HepG2 (cell line): ENCODE results near the gene ABCB10. TPM values are rescaled to one million over a fixed set of nuclear protein-coding genes. Genes with fewer than 3 reads are reported as not detected.

Experiments used
- CAMTA2 ChIP-seq: sonication (generic); formaldehyde crosslinking; IDR thresholded peaks from 2 replicates; pipeline ENCODE4 v1.4.0; 2020; ENCODE audit warnings: mild to moderate bottlenecking, missing genetic modification reagents, borderline replicate concordance
- FOSL2 ChIP-seq: sonication (generic); formaldehyde crosslinking; IDR thresholded peaks from 2 replicates; pipeline ENCODE4 v1.4.0; 2020; ENCODE audit warnings: missing genetic modification reagents
- ISL2 ChIP-seq: sonication (generic); formaldehyde crosslinking; IDR thresholded peaks from 2 replicates; pipeline ENCODE4 v1.5.0; 2020; ENCODE audit warnings: missing genetic modification reagents
- KMT2B ChIP-seq: IDR thresholded peaks from 2 replicates; pipeline ENCODE4 v1.6.1; 2016; ENCODE audit warnings: missing genetic modification reagents, missing compliant biosample characterization
- MEIS2 ChIP-seq: sonication (generic); formaldehyde crosslinking; IDR thresholded peaks from 2 replicates; pipeline ENCODE4 v1.9.0; 2021; ENCODE audit warnings: mild to moderate bottlenecking, missing genetic modification reagents
- MIXL1 ChIP-seq: IDR thresholded peaks from 2 replicates; pipeline ENCODE4 v1.6.1; 2016
- NR1H2 ChIP-seq: sonication (generic); formaldehyde crosslinking; IDR thresholded peaks from 2 replicates; pipeline ENCODE4 v1.8.1; 2022; ENCODE audit warnings: low read depth, missing genetic modification reagents, borderline replicate concordance
- REPIN1 ChIP-seq: sonication (generic); formaldehyde crosslinking; IDR thresholded peaks from 2 replicates; pipeline ENCODE4 v1.8.0; 2022; ENCODE audit warnings: missing genetic modification reagents, low read depth, mild to moderate bottlenecking, borderline replicate concordance
- SOX5 ChIP-seq: IDR thresholded peaks from 2 replicates; pipeline ENCODE4 v1.6.1; 2016; ENCODE audit warnings: borderline replicate concordance
- ZFAT ChIP-seq: sonication (generic); formaldehyde crosslinking; conservative IDR thresholded peaks from 2 replicates; pipeline ENCODE4 v1.8.1; 2023; ENCODE audit warnings: missing genetic modification reagents, inconsistent platforms
- ZNF136 ChIP-seq: sonication (generic); formaldehyde crosslinking; IDR thresholded peaks from 2 replicates; pipeline ENCODE4 v1.8.1; 2022; ENCODE audit warnings: low read depth, mild to moderate bottlenecking, moderate library complexity, missing genetic modification reagents
- ZNF20 ChIP-seq: sonication (generic); formaldehyde crosslinking; IDR thresholded peaks from 2 replicates; pipeline ENCODE4 v1.4.0; 2020; ENCODE audit warnings: mild to moderate bottlenecking, moderate library complexity, missing genetic modification reagents
- ZNF644 ChIP-seq: IDR thresholded peaks from 2 replicates; pipeline ENCODE4 v1.6.1; 2016; ENCODE audit warnings: low read depth
- ZNF674 ChIP-seq: sonication (generic); formaldehyde crosslinking; IDR thresholded peaks from 2 replicates; pipeline ENCODE4 v1.5.0; 2020; ENCODE audit warnings: low read depth, mild to moderate bottlenecking, missing genetic modification reagents
- polyA plus RNA-seq, 8 experiments: library from polyadenylated mRNA; depleted of rRNA in 3 of 8; stranded (reverse) in 7 of 8; unstranded in 1 of 8; fragments of >200 nt; fragmentation: Illumina TruSeq in 4 of 8; extraction: Trizol in 4 of 8; gene quantifications; 2 replicates each; pipeline versions ENCODE4 v1.2.1 to v1.2.3, GENCODE V29; 2011 to 2016; ENCODE audit warnings: low read depth in 4 of 8, missing spikeins in 1 of 8, mixed read lengths in 1 of 8; ENCODE audit not compliant: insufficient read depth in 1 of 8
- total RNA-seq, 5 experiments: library from RNA; depleted of rRNA; stranded (reverse); fragments of >200 nt; fragmentation: Illumina TruSeq; extraction: Trizol; gene quantifications; 2 replicates each; pipeline ENCODE4 v1.2.3, GENCODE V29; 2016; ENCODE audit warnings: low read depth in 1 of 5
- TF ChIP-seq, protein P1 (sequence below): fragments of 450-650 bp; IDR thresholded peaks from 2 replicates; pipeline ENCODE4 v1.6.1; 2017; ENCODE audit warnings: mild to moderate bottlenecking
- TF ChIP-seq, protein P2 (sequence below): sonication (generic); formaldehyde crosslinking; IDR thresholded peaks from 2 replicates; pipeline ENCODE4 v1.4.0; 2020; ENCODE audit warnings: missing genetic modification reagents, borderline replicate concordance
- TF ChIP-seq, protein P3 (sequence below): IDR thresholded peaks from 2 replicates; pipeline ENCODE4 v1.6.1; 2012; ENCODE audit warnings: low read length, improper control_type of control experiment

ABCB10 gene
- total and polyA plus RNA-seq, 2 of the 13 experiments (the other 11 are each of a cell fraction or from before 2014, with no cell fraction given) = 11.2 to 28.9 TPM

DNA sequence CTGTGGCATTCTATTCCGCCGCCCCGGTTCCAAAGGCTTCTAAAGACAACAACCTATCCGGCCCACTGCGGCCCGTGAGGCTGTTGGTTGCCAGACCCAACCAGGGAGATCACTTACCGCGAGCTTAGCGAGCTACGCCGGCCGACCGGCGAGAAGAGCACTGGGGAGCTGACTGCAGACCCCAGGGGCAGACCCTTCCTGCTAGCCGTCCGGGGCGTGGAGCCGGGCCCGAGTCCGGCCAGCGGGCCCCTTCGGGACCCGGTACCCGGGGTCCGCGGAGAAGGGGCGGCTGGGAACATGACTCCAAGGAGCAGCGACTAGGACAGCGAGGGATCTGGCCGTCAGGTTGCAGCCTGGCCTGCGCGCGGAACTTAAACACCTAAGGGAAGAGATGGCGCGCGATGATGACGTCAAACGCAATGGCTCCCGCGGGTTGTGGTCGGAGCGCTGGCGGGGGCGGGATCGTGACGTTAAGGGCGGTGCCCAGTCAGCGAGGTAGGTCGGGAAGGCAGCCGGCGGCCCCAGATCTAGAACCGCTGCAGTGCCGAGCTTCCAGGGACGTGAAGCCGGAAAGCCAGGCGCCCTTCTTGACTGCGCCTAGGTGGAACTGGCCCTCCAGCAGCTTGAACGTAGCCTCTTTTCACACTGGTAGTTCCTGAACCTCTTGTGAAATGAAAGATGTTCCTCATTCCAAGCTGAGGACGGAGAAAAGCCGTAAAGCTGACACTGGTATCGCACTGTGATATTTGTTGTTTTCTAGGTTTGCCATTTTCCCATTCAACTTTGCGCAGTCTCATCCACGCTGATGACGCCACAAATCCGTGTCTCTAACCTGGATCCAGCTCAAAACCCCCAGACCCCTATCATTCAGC lies 50.3 kb downstream of the ABCB10 start, which contains the start of gene NUP133 (continued):
- TF ChIP-seq FOSL2 (CRISPR knock-in tag) (peak; percentile 55), ZNF20 (CRISPR knock-in tag) (0 out of 2 replicates have a peak, but pooled peaks have one; percentile 40), ZNF644 (CRISPR knock-in tag) (no peak), ZFAT (CRISPR knock-in tag) (no peak), ZNF674 (CRISPR knock-in tag) (no peak), ISL2 (peak; percentile 34; the same call in 1 of the 2 replicates), MEIS2 (peak; percentile 71; the same call in 1 of the 2 replicates), MIXL1 (CRISPR knock-in tag) (peak; percentile 74), NR1H2 (CRISPR knock-in tag) (no peak), KMT2B (CRISPR knock-in tag) (peak; percentile 98), CAMTA2 (CRISPR knock-in tag) (no peak), REPIN1 (CRISPR knock-in tag) (peak; percentile 85; the same call in 1 of the 2 replicates), SOX5 (peak; percentile 53; the same call in 1 of the 2 replicates), ZNF136 (CRISPR knock-in tag) (0 out of 2 replicates have a peak, but pooled peaks have one; percentile 22)
- TF ChIP-seq, protein P1, sequence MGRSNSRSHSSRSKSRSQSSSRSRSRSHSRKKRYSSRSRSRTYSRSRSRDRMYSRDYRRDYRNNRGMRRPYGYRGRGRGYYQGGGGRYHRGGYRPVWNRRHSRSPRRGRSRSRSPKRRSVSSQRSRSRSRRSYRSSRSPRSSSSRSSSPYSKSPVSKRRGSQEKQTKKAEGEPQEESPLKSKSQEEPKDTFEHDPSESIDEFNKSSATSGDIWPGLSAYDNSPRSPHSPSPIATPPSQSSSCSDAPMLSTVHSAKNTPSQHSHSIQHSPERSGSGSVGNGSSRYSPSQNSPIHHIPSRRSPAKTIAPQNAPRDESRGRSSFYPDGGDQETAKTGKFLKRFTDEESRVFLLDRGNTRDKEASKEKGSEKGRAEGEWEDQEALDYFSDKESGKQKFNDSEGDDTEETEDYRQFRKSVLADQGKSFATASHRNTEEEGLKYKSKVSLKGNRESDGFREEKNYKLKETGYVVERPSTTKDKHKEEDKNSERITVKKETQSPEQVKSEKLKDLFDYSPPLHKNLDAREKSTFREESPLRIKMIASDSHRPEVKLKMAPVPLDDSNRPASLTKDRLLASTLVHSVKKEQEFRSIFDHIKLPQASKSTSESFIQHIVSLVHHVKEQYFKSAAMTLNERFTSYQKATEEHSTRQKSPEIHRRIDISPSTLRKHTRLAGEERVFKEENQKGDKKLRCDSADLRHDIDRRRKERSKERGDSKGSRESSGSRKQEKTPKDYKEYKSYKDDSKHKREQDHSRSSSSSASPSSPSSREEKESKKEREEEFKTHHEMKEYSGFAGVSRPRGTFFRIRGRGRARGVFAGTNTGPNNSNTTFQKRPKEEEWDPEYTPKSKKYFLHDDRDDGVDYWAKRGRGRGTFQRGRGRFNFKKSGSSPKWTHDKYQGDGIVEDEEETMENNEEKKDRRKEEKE = no peak
- TF ChIP-seq, protein P2, sequence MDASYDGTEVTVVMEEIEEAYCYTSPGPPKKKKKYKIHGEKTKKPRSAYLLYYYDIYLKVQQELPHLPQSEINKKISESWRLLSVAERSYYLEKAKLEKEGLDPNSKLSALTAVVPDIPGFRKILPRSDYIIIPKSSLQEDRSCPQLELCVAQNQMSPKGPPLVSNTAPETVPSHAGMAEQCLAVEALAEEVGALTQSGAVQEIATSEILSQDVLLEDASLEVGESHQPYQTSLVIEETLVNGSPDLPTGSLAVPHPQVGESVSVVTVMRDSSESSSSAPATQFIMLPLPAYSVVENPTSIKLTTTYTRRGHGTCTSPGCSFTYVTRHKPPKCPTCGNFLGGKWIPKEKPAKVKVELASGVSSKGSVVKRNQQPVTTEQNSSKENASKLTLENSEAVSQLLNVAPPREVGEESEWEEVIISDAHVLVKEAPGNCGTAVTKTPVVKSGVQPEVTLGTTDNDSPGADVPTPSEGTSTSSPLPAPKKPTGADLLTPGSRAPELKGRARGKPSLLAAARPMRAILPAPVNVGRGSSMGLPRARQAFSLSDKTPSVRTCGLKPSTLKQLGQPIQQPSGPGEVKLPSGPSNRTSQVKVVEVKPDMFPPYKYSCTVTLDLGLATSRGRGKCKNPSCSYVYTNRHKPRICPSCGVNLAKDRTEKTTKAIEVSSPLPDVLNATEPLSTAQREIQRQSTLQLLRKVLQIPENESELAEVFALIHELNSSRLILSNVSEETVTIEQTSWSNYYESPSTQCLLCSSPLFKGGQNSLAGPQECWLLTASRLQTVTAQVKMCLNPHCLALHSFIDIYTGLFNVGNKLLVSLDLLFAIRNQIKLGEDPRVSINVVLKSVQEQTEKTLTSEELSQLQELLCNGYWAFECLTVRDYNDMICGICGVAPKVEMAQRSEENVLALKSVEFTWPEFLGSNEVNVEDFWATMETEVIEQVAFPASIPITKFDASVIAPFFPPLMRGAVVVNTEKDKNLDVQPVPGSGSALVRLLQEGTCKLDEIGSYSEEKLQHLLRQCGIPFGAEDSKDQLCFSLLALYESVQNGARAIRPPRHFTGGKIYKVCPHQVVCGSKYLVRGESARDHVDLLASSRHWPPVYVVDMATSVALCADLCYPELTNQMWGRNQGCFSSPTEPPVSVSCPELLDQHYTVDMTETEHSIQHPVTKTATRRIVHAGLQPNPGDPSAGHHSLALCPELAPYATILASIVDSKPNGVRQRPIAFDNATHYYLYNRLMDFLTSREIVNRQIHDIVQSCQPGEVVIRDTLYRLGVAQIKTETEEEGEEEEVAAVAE (CRISPR knock-in tag) = peak; percentile 55; the same call in 1 of the 2 replicates
- TF ChIP-seq, protein P3, sequence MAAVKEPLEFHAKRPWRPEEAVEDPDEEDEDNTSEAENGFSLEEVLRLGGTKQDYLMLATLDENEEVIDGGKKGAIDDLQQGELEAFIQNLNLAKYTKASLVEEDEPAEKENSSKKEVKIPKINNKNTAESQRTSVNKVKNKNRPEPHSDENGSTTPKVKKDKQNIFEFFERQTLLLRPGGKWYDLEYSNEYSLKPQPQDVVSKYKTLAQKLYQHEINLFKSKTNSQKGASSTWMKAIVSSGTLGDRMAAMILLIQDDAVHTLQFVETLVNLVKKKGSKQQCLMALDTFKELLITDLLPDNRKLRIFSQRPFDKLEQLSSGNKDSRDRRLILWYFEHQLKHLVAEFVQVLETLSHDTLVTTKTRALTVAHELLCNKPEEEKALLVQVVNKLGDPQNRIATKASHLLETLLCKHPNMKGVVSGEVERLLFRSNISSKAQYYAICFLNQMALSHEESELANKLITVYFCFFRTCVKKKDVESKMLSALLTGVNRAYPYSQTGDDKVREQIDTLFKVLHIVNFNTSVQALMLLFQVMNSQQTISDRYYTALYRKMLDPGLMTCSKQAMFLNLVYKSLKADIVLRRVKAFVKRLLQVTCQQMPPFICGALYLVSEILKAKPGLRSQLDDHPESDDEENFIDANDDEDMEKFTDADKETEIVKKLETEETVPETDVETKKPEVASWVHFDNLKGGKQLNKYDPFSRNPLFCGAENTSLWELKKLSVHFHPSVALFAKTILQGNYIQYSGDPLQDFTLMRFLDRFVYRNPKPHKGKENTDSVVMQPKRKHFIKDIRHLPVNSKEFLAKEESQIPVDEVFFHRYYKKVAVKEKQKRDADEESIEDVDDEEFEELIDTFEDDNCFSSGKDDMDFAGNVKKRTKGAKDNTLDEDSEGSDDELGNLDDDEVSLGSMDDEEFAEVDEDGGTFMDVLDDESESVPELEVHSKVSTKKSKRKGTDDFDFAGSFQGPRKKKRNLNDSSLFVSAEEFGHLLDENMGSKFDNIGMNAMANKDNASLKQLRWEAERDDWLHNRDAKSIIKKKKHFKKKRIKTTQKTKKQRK = no peak
